Activated naive CD8-positive, alpha-beta T cell treated with anti-CD3 and anti-CD28 coated beads, Interleukin-2, amount 50 U/mL, for 16 hours (primary cell): ENCODE data around the gene LRRC8D.
"Not testable (repeated sequence)": the region's sequence is repeated elsewhere in the genome, so short reads cannot be mapped to it uniquely, and the experiment has no call there.

Experiments used
- DNase-seq: peaks from one replicate; pipeline ENCODE4 v3.0.0-alpha.2; 2020; ENCODE audit warnings: low read depth, low spot score

LRRC8D gene

DNA sequence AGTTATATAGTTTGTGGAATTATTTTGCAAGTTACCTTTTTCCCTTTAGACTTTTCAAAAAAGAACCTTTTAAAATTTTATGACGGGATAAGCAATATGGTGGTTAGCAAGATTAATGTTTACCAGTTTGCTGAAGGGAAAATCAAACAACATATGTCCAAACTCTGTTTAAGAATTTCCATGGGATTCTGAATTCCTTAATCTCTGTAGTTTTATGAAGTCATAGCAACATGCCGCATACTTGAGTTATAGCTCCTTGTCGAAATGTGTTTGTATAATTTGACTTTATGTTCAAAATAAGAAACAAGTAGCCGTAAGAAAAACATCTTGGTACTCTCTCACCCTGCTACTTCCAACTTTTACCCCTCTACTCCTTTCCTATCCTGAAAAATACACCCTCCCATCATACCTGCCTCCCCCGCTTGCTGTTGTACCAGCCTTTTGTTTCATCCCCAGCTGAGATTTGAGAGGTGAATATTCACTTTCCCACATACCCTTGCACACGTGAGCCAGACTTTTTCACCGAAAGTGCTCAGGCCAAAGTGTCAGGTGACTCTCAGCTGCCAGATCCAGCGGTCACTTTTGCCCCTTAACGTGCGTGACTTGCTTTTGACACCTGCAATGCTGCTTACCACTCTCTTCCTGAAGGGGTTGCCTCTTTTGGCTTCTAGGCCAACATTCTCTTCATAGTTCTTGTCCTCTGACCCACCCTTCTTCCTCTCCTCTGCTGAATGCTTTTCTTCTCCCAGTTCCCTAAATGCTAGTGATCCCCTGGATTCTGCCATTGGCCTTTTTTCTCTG, 90.6 kb downstream of the LRRC8D start:
- DNase-seq: no peak

- no peak for DNase-seq
Observed at GRCh38 chr1:89912073-89912472, 91.2 kb downstream of the LRRC8D start.

DNA sequence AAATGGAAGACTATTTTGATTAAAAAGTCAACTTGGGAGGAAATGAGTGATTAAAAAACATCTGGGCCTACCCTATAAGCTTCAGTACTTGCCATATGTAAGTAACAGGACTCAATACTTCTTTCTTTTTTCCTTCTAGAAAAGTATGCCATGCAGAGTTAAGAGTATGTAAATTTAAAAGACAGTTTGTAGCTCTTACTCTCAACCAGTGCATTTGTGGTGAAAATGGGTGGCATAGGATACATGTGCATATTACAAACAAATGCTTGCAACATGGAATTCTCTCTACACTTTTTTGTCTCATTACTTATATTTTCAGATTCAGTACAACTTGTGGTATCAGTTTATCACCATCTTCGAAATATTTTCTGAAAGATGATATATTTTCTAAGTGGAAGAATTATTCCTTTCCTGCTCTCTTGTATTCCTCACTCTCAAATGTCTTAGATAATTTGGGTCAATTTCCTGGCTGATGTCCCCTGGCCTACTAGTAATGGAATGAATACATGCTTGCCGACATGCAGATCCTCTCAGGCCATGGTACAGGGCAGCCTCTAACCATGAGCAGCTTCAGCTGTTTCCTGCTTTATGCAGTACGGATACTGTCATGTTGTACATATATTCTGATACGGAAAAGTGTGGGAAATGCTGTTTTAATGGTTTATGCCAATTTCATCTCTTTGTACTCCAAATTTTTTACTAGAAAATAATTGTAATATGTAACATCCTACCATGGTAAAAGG, 92.7 kb downstream of the LRRC8D start:
- no peak for DNase-seq

DNA sequence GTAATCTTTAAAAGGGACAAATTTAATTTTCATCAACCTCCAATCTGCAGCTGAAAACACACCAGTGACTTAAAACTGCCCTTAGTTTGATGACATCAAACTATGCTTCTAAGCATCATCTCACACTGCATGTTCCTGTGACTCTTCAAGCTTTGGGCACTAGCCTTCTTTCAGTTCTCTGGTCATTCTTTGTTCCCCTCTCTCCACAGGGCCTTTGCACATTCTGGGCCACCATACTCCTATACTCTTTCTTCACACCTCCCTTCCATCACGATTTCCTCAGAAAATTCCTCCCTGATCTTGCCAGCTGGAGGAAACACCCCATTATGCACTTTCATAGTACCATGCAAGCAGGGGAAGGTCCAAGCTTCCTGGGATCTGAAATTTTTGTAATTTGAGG, 96.5 kb downstream of the LRRC8D start:
- no peak for DNase-seq

GRCh38 chr1:89918127-89918793, 97.4 kb downstream of the LRRC8D start:
- no peak for DNase-seq

GRCh38 chr1:89918794-89919155, 97.9 kb downstream of the LRRC8D start:
- no peak for DNase-seq

DNA sequence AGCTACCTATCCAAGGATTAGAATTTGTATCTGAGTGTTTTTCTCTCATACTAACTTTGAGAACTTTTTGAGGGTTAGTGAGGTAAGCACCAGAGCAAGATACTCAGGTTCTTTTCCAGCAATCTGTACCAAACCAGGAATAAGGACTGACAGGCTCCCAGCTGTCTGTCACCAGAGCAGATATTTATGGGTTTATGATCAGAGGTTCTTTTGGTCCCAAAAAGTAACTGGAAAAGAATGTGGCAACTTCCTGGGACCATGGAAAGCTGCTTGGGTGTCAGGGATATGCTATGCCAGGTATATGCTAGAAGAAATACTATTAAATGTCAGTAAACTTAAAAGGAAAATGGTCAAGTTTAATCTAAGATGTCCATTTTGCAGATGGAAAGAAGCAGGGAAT, 98.3 kb downstream of the LRRC8D start:
- DNase-seq: no peak

- no peak for DNase-seq
Observed at GRCh38 chr1:89922911-89923310, 102.1 kb downstream of the LRRC8D start.

DNA sequence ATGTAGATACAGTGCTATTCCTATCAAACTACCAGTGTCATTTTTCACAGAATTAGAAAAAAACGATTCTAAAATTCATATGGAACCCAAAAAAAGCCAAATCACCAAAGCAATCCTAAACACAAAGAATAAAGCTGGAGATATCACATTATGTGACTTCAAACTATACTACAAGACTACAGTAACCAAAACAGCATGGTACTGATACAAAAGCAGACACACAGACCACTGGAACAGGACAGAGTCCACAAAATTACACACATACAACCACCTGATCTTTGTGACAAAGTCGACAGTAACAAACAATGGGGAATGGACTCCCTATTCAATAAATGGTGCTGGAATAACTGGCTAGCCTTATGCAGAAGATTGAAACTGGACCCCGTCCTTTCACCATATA, 102.7 kb downstream of the LRRC8D start:
- no peak for DNase-seq

DNA sequence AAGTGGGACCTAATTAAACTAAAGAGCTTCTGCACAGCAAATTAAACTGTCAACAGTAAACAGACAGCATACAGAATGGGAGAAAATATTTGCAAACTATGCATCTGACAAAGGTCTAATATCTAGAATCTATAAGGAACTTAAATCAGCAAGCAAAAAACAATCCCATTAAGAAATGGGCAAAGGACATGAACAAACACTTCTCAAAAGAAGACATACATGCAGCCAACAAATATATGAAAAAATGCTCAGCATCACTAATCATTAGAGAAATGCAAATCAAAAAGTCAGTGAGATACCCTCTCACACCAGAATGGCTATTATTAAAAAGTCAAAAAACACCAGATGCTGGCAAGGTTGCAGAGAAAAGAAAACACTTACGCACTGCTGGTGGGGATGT, 103.2 kb downstream of the LRRC8D start:
- DNase-seq: not testable (repeated sequence)

DNA sequence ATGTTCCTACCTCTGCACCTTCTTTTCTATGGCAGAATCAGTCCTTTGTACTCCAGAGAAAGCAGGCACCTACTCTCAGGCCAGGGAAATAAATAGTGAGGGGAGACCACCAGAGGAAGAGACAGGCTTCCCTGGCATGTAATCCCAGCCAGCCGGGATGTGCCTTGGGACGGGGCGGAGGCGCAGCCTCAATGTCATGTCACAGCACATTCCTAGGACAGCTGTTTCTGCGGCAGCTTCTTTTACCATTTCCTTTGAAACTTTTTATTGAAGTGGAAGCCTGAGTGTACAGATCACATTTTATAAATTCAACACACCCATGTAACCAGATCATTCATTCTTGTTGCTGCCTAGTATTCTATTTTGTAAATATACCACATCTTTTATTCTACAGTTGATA, 106.2 kb downstream of the LRRC8D start:
- no peak for DNase-seq

- DNase-seq: no peak
Observed at GRCh38 chr1:89927478-89927877, 106.6 kb downstream of the LRRC8D start.

GRCh38 chr1:89928506-89928905, 107.7 kb downstream of the LRRC8D start:
- no peak for DNase-seq

GRCh38 chr1:89929467-89930063, 108.7 kb downstream of the LRRC8D start:
- DNase-seq: no peak

DNA sequence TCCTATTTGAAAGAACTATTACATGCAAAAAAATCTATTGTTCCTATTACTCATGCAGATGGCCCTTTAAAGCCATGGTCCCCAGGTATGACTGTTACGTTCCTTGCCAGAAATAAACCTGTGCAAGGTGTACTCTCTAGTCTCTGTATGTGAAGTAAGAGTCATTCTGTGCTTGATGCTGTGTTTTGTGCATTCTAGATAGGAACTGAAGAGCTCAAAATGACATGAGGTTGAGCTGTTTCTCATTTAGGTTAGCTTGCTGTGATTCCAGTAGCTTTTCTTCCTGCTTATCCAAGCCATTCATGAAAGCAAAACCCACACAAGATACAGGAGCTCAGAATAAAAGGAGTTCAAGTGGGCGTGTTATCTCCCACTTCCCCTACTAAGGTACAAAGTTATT, 109.7 kb downstream of the LRRC8D start:
- no peak for DNase-seq

DNA sequence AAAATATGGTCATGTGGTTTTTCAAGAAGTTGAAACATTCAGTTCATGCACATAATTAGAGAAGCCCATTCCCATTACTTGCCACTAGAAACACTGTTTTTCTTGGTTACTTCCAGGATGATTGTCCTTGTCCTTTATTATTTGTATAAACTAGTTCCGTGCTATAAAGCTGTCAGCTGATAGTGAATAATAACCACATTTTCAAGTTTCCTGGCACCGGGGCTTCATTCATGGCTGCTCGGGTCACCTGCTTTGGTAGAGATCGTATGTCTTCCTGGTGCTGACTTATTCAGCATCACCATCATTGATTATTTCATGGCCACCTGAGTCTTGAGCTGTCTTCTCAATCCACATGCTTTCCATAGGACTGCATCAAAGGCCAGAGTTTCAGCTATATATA, 111.1 kb downstream of the LRRC8D start:
- no peak for DNase-seq

DNA sequence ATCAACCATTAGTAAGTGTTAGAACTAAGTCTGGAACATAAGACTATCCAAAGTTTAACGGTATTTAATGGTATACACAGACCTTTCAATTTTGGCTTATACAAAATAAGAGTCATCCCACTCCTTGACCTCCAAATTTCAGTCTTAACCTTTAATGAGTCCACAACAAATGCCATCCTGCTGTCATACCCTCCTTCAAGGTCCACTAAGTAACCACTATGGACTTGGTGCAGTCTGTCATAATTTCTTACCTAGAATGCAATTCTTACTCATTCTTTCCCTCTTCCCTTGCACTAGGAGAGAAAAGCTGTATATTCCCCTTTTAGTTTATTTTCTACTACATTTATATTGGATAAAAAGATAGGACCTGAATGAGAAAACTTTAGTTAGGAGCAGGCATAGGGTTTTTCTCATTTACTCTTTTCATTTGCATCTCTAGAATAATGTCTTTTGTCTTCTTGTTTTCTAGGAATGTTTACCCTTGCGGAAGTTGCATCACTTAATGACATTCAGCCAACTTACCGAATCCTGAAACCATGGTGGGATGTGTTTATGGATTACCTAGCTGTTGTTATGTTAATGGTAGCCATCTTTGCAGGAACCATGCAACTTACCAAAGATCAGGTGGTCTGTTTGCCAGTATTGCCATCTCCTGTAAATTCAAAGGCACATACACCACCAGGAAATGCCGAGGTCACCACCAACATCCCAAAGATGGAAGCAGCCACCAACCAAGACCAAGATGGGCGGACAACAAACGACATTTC, 111.9 kb downstream of the LRRC8D start:
- DNase-seq: no peak

DNA sequence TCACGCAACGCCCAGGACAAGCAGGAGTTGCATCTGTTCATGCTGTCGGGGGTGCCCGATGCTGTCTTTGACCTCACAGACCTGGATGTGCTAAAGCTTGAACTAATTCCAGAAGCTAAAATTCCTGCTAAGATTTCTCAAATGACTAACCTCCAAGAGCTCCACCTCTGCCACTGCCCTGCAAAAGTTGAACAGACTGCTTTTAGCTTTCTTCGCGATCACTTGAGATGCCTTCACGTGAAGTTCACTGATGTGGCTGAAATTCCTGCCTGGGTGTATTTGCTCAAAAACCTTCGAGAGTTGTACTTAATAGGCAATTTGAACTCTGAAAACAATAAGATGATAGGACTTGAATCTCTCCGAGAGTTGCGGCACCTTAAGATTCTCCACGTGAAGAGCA, 113.6 kb downstream of the LRRC8D start:
- no peak for DNase-seq

- DNase-seq: no peak
Observed at GRCh38 chr1:89935235-89935634, 114.4 kb downstream of the LRRC8D start.

DNA sequence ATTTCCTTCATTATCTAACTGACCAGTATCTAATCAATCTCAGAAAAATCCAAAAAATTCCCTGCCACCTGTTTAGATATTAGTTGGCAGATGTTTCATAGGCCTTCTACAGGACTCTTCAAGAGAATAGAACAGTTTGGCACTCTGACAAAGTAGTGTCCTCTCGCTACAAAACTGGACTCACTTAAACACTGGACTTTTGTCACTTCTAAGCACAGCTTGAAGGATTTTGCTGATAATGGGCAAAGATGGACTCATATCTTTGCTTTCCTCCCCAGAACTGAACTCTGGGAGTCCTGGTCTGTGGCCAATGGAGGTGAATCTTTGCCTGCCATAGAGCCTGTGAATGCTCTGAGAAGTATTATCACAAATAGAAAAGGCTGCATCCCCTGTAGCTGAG, 115.9 kb downstream of the LRRC8D start:
- DNase-seq: no peak
